GM19467 (cell line): ENCODE measurements around the gene PTPDC1.
"Not testable (repeated sequence)": the region's sequence is repeated elsewhere in the genome, so short reads cannot be mapped to it uniquely, and the experiment has no call there.

Experiments used
- ATAC-seq: cut with Tn5 transposase; IDR thresholded peaks from one replicate; pipeline ENCODE4 v1.9.1; 2021; ENCODE audit warnings: mild to moderate bottlenecking, moderate library complexity; ENCODE audit not compliant: unreplicated experiment

Gene PTPDC1

GRCh38 chr9:94086486-94087345 is 2.5 kb downstream of the PTPDC1 start:
- ATAC-seq: no peak

DNA sequence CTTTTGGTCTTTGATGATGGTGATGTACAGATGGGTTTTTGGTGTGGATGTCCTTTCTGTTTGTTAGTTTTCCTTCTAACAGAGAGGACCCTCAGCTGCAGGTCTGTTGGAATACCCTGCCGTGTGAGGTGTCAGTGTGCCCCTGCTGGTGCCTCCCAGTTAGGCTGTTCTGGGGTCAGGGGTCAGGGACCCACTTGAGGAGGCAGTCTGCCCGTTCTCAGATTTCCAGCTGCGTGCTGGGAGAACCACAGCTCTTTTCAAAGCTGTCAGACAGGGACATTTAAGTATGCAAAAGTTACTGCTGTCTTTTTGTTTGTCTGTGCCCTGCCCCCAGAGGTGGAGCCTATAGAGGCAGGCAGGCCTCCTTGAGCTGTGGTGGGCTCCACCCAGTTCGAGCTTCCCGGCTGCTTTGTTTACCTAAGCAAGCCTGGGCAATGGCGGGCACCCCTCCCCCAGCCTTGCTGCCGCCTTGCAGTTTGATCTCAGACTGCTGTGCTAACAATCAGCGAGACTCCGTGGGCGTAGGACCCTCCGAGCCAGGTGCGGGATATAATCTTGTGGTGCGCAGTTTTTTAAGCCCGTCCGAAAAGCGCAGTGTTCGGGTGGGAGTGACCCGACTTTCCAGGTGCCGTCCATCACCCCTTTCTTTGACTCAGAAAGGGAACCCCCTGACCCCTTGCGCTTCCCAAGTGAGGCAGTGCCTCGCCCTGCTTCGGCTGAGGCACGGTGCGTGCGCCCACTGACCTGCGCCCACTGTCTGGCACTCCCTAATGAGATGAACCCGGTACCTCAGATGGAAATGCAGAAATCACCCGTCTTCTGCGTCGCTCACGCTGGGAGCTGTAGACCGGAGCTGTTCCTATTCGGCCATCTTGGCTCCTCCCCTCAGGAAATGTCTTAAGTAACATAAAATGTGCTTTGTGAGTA is 10.2 kb downstream of the PTPDC1 start:
- not testable (repeated sequence) for ATAC-seq

GRCh38 chr9:94096819-94097577 is 12.7 kb downstream of the PTPDC1 start:
- no peak for ATAC-seq

DNA sequence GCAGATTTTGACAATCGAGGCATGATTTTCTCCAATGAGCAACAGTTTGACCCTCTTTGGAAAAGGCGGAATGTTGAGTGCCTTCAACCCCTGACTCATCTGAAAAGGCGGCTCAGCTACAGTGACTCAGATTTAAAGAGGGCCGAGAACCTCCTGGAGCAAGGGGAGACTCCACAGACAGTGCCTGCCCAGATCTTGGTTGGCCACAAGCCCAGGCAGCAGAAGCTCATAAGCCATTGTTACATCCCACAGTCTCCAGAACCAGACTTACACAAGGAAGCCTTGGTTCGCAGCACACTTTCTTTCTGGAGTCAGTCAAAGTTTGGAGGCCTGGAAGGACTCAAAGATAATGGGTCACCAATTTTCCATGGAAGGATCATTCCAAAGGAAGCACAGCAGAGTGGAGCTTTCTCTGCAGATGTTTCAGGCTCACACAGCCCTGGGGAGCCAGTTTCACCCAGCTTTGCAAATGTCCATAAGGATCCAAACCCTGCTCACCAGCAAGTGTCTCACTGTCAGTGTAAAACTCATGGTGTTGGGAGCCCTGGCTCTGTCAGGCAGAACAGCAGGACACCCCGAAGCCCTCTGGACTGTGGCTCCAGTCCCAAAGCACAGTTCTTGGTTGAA is 13.6 kb downstream of the PTPDC1 start:
- ATAC-seq: no peak

- no peak for ATAC-seq
These were observed 16.1 kb downstream of the PTPDC1 start for GRCh38 chr9:94100152-94100879.

DNA sequence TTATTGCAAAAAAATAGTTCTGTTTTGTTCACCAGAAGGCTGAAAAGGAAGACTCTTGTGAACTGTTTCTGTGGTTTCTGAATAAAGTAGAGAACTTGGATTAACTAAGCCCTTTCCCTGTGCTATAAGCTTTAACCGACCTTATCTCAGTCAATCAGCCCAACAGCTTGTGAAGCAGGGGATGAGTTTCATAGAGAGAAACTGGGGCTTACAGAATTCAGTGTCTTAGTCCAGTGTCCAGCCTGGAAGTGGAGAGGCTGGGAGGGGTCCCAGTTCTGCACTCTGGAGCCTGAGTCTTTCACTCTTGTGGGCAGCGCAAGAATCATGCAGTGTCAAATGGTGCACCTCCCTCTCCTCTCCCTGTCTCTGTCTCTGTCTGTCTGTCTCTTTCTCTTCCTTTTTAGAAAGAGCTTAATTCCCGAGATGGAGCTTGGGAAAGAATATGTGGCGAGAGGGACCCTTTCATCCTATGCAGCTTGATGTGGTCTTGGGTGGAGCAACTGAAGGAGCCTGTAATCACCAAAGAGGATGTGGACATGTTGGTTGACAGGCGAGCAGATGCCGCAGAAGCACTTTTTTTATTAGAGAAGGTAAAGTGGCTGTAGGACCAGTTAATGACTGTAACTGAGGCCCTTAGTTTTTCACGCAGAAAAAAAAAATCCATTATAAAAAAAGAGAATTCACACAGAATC is 17.0 kb downstream of the PTPDC1 start:
- ATAC-seq: no peak

DNA sequence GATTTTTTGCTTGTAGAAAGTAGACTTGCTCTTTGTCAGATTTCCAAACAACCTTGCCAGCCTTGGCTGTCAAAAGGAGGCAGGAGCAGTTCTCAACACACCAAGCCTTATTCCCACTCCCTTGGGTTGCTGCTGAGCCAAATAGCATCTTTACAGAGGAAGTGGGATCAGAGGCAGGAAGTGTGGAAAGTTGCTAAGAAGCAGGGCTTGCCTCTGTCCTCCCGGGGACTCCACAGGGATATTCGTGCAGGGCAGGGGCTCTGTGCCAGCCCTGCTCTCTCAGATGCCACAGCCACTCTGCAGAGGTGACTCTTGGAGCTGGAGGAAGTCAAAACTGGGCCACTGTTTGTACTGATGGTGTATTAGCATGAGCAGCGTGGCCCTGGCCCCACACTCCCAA is 24.3 kb downstream of the PTPDC1 start:
- no peak for ATAC-seq

GRCh38 chr9:94110821-94111252 is 26.6 kb downstream of the PTPDC1 start:
- ATAC-seq: no peak

- ATAC-seq: no peak
These were observed 27.2 kb downstream of the PTPDC1 start for GRCh38 chr9:94111446-94111845.

DNA sequence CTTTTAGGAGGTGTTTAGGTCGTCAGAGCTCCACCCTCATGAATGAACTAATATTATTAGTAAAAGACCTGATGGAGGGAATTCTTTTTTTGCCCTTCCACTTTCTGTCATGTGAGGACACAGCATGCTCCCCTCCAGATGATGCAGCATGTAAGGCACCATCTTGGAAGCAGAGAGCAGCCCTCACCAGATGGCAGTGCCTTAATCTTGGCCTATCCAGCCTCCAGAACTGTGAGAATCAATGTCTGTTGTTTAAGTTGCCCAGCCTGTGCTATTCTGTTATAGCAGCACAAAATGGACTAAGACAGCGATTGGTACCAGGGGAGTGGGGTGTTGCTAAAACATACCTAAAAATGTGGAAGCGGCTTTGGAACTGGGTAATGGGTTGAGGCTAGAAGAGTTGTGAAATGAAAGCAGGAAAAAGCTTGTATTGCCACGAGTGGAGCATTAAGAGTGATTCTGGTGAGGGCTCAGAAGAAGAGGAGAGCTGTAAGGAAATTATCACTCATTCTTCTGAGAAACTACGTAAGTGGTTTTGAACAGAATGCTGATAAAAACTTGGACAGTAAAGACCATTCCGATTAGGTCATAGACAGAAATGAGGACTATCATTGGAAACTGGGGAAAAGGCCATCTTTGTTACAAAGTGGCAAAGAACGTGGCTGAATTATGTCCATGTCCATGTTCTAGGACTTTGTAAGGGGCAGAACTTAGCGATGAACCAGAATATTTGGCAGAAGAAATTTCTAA is 28.6 kb downstream of the PTPDC1 start:
- ATAC-seq: no peak

DNA sequence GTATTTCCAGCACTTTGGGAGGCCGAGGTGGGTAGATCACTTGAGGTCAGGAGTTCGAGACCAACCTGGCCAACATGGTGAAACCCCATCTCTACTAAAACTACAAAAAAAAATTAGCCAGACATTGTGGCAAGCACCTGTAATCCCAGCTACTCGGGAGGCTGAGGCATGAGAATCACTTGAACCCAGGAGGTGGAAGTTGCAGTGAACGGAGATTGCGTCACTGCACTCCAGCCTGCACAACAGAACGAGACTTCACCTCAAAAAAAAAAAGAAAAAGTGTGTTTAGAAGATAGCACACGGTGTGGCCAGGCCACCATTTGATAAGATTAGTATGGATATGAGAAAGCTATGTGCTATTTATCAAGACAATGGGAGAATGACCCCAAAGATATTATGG is 35.8 kb downstream of the PTPDC1 start:
- ATAC-seq: not testable (repeated sequence)

DNA sequence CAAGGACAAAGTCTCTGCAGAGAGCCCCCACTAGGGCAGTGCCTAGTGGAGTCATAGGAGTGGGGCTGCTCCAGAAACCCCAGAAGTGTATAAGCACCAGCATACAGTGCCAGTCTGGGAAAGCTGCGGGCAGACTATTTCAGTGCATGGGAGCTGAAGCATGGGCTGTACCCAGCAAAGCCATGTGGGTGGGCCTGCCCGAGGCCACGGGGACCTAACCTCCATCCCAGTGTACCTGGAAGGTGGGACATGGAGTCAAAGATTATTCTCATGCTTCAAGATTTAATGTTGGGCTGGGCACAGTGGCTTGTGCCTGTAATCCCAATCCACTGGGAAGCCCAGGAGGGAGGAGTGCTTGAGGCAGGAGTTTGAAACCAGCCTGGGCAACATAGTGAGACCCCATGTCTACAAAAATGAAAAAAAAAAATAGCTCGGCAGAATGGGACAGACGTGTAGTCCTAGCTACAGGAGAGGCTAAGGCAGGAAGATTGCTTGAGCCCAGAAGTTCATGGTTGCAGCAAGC is 36.7 kb downstream of the PTPDC1 start:
- ATAC-seq: no peak

DNA sequence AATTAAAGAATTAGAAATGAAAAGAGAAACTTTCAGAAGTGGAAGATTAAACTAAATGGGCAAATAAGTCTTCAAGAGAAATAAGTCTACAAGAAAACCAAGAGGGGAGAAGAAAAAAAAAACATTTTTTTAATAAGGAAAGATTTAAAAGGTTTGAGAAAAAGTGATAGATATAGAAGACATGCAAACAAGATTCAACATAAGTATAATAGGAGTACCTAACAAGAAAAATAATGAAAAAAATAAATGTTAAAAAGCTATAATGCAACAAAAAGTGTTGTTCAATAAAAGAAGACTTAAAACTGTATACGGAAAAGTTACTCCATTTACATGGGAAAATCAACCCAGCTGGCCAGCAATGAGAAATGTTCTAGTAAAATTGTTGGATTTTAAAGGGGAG is 42.6 kb downstream of the PTPDC1 start:
- no peak for ATAC-seq

- no peak for ATAC-seq
These were observed 43.5 kb downstream of the PTPDC1 start for GRCh38 chr9:94127806-94128205.

GRCh38 chr9:94128580-94128979 is 44.3 kb downstream of the PTPDC1 start:
- no peak for ATAC-seq

DNA sequence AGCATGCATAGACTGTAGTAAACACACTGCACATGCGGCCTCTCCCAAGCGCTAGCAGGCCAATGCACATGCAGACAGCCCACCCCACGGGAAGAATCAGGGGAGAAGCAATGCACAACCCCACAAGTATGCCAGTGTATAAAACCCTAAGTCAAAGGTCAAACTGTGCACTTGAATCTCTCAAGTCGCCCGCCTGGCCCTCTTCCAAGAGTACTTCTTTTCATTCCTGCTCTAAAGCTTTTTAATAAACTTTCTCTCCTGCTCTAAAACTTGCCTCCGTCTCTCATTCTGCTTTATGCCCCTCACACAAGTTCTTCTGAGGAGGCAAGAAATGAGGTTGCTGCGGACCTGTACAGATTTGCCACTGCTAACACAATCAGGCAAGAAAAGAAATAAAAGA is 50.4 kb downstream of the PTPDC1 start:
- no peak for ATAC-seq

DNA sequence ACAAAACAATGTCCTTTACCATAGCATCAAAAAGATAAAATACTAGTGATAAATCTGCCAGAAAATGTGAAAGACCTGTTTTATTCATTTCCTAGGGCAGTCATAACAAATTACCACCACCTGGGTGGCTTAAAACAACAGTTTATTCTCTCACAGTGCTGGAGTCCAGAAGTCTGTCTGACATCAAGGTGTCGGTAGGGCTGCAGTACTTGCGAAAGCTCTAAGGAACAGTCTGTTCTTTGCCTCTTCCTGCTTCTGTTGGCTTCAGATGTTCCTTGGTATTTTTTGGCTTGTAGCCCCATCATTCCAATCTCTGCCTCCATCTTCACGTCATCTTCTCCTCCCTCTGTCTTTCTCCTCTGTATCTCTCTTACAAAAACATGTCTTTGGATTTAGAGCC is 51.0 kb downstream of the PTPDC1 start:
- no peak for ATAC-seq

DNA sequence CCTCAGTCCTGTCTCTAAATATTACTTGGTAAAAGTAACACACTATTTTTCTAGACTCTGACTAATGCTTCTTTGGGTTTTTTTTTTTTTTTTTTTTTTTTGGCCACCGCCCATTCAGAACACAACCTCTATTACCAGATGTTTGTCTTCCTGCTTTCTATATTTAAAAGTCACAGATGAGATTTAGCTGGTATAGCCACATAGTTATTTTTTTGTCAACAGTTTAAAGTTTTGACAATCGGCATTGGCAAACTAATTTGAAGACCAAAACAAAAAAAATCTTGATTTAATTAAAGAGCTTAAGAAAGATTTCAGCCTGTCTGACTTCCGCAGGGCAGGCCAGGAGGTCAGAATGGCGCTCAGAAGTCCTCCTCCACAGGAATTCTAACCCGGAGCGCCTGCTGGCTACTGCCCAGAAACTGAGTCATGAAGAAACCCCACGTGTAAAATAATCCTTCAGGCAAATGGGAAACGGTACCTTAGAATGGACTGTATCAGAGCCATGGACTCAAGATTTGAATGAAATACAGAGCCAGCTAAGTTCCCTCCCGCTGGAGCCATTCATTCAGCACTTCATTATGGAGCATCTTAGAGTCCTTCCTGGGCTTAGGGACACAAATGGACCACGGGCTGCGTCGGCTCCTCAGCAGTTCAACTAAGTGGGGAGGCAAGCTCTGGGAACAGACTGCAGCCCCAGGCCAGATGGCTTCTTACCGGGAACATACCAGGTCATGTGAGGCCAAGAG is 55.6 kb downstream of the PTPDC1 start:
- ATAC-seq: no peak
